Activated CD4-positive, CD25-positive, alpha-beta regulatory T cell treated with anti-CD3 and anti-CD28 coated beads, Interleukin-2, amount 50 U/mL, for 24 hours (primary cell): ENCODE results near the gene OTUD5.
"Not testable (repeated sequence)": the region's sequence is repeated elsewhere in the genome, so short reads cannot be mapped to it uniquely, and the experiment has no call there.

ENCODE experiments used
- ATAC-seq, 2 donors: fragments of 150-1000 bp; cut with Tn5 transposase; one replicate each; pipeline ENCODE4 v1.10.0; 2021; ENCODE audit warnings: mild to moderate bottlenecking in 1 of 2, moderate library complexity in 1 of 2

Gene OTUD5

GRCh38 chrX:48910926-48911411 is 46.4 kb downstream of the OTUD5 start:
- ATAC-seq: peak; percentile 1 to 5

- ATAC-seq: no peak
These were observed 47.6 kb downstream of the OTUD5 start for GRCh38 chrX:48909703-48910294.

DNA sequence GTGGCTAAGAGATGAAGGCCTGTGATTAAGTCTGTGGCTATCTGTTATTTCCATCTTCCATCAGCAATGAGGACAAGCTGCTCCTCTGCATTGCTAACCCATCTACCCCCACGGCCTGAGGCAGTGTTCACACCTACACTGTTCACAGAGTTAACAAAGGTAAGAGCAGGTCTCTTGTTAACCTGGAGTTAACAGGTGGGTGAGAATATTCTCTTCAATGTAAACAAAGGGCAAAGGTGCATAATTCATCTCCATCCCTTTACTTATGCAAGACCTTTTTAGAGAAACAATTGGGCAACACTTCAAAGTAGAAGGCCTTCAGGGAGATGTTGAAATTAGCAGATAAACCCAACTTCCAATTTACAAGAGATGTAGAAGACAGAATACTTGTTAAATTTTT is 48.8 kb downstream of the OTUD5 start:
- no peak for ATAC-seq

DNA sequence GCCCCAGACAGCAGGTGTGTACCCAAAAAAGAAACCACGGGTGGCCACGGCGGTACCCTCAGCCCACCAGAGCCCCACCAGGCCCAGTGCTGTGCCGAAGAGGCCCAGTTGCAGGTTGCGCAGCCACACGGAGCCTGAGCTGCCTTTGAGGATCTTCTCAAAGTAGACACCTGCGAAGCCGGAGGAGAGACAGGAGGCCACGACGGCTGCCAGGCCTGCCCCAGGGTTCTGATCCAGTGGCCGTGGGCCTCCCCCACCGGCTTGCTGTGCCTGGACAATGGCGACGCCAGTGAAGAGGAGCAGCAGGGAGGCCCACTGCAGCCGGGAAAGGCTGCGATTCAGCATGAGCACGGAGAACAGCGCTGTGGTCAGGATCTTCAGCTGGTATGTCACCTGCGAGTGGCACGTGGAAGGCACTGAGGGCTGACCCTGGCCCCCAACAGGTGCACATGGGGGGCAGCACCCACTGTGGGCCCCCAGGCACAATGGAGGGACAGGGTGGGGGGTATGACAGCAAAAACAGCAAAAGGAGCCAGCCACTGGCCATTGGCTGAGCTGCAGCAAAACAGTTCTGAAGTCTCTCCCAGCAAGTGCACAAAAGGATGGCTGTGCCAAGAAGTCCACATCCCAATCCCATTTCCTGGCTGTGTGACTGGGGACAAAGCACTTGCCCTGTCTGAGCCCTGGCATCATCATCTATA is 52.2 kb downstream of the OTUD5 start:
- ATAC-seq: no peak

DNA sequence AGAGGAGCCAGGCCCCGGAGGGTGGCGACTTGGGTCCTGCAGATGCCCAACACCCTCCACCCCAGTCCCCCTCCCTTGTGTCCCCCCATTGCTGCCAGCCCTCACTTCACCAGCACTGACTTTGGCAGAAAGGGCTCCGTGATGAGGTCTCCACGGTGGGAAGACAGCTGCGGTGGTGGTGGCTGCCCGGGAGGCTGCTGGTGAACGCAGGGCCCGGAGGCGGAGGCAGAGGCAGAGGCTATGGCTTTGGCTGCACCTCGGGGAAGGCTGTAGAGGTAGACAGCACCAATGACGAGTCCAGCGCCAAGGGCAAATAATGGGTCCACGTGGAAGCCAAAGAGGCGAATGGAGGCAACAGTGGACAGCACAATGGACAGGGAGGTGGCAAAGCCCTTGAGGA is 52.8 kb downstream of the OTUD5 start:
- no peak for ATAC-seq

DNA sequence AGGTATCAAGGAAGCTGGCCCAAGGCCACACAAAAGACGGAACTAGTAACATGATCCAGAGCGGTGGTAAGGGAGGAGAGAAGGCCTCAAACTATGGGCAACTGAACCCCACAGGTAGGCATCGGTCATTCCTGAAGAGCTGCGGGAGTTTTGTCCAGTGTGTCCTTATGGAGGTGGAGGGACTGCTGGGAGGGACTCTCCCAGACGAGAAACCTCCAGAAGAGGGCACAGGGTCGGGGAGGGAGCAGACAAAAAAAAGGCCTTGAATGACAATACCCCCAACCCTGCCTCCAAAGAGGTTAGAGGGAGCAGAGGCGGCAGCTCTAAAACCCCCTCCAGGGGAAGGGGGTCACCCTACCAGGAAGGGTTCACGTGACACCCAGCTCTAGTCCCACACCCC is 53.2 kb downstream of the OTUD5 start:
- ATAC-seq: no peak

GRCh38 chrX:48903290-48903689 is 54.1 kb downstream of the OTUD5 start:
- no peak for ATAC-seq

DNA sequence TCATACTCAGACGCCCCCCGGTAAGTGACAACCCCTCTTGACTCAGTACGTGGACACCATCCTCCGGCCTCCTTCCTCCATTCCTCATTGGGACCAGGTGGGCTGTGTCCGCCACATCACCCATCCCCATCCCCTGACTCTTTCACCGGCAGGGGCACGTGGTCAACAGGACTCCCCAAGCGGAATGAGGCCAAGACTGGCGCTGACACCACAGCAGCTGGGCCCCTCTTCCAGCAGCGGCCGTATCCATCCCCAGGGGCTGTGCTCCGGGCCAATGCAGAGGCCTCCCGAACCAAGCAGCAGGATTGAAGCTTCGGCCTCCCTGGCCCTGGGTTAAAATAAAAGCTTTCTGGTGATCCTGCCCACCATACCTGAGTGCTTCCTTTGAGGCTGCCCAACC is 54.6 kb downstream of the OTUD5 start:
- no peak for ATAC-seq

GRCh38 chrX:48902135-48902534 is 55.3 kb downstream of the OTUD5 start:
- ATAC-seq: no peak

GRCh38 chrX:48901069-48901468 is 56.3 kb downstream of the OTUD5 start:
- ATAC-seq: no peak

- no peak for ATAC-seq
These were observed 58.4 kb downstream of the OTUD5 start for GRCh38 chrX:48899078-48899410.

- ATAC-seq: peak; percentile 92 to 95
These were observed 59.6 kb downstream of the OTUD5 start, which contains the start of the genes PQBP1 and TIMM17B for GRCh38 chrX:48897625-48898306. PQBP1 (plus strand) TSS chrX:48897930; CDS start chrX:48898510, 580 bp downstream. TIMM17B (minus strand) TSS chrX:48897768; CDS start chrX:48897749, 19 bp downstream.

GRCh38 chrX:48897157-48897624 is 60.2 kb downstream of the OTUD5 start:
- peak; percentile 26 to 31 for ATAC-seq

- no peak for ATAC-seq
These were observed 60.8 kb downstream of the OTUD5 start for GRCh38 chrX:48896611-48897011.

- ATAC-seq: no peak
These were observed 62.5 kb downstream of the OTUD5 start for GRCh38 chrX:48894891-48895290.

DNA sequence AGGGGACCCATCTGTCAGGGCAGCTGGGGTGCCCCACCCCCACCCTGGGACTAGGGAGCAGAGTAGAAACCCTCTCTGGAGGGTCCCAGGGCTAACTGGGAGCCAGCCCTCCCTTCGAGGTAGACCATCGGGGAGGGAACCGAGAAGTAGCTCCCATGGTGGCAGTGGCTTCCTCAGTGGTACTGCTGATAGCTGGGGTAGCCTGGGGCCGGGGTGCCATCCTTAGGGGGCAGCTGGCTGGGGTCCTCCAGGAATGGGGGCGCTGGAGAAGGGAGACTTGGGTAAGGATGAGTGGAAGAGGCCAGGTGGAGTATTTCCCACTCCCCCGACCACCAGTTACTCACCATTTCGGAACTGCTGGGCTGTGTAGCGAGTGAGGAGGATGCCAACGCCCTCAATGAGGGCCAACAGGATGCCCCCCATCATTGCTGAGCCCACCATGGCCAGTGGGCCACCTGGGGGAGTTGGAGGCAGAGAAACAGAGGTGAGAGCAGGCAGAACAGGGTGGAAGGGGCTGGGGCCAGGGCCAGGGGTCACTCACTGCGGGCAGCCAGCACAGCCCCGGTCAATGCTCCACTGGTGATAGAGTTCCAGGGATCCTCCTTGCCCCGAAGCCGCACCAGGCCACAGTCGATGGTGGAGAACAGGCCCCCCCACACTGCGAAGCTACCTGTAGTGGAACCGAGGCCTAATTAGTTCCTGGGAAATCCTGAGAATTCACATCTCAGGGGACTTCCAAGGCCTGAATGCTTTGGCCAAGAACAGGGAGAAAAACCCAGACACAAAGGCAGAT is 63.7 kb downstream of the OTUD5 start:
- ATAC-seq: no peak

DNA sequence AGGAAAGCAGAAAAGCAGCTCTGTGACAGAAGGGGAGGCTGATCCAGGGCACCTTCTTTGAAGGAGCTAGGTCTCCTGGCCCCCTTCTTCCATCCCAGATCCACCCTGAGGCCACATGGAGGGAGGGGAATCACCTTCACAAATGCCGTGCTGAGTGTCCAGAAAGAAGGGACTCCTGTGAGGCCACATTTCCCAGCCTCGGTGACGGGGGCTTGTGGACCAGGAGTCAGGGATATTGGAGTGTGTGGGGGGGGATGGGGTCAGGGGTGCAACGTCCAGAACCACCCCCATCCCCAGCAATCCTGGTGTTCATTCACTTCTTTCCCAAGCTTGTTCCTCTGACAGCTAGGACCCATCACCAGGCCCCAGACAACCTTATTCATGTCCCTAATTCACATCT is 64.5 kb downstream of the OTUD5 start:
- ATAC-seq: no peak

DNA sequence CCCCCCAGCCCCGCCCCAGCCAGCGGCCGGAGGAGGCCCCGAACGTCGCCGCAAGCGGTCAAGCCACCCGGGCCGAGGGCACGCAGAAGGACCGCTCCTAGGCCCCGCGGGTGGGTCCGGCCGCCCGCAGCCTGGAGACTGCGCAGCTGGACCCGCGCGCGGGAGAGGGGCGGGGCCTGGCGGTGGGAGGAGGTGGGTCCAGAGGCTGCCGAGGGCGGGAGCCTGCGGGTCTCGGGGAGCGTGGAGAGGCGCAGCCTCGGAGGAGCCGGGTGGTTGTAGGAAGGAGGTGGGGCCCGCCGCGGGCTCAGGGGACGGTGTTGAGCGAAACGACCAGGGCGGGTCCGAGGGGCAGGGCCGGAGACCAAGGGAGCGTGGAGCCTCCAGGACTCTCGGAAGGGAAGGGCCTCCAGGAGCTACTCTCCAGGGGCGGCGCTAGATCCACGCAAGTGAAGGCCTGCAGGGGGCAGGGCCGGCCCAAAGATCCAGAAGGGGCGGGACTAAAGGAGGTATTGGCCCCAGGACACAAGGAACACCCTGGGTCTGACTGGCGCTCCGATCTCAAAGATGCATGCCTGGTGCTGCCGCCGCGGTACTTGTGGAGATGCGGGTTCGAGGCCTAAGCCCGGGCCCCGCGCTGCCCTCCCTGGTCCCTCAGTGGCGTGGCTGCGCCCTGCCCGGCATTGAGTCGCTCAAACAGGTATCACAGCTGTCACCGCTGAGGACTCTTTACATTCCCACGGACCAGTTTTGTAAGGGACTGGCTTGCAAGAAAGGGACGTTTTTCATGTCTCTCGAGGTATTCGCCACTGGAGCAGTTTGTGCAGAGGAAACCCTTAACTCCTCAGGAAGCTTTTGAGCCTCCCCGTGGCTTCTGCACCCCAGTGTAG is 65.8 kb downstream of the OTUD5 start:
- ATAC-seq: peak; percentile 89 to 90

- peak; percentile 23 to 33 for ATAC-seq
These were observed 66.4 kb downstream of the OTUD5 start for GRCh38 chrX:48890934-48891401.

DNA sequence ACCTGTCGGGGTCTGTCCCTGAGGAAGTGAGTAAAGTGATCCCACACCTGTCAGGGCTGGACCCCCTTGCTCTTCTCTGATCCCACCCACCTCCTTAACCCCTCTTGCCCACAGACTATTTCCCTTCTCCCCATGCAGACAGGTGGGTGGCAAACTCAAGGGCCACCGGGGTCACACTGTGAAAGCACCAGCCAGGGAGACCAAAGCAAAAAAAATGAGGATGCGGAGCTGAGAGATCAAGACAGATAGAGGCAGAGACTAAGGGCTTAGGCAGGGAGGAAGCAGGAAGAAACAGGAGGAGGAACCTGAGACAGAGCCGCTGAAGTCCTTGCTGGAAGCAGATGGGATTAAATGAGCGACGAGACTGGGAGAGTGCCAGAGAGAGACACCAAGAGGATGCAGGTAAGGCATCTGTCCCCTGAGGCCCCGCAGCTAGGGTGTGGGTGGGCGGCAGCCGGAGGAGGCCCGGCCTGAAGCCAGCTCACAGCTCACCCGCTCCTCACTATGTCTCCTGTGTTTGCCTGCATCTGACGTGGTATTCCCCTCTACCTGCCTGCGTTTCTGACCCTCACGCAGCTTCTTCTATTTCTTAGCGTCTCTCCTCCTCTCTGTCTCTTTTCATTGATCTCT is 67.0 kb downstream of the OTUD5 start:
- no peak for ATAC-seq

DNA sequence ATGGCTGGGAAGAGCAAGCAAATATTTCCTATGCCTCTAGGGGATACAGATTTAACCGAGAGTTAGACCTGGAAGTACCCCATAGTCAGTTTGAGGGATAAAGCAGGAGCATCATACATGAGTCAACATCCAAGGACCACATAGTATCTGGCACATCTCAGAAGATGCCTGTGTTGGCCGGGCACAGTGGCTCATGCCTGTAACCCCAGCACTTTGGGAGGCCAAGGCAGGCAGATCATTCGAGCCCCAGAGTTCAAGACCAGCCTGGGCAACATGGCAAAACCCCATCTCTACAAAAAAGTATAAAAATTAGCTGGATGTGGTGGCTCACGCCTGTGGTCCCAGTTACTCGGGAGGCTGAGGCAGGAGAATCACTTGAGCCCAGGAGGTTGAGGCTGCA is 70.8 kb downstream of the OTUD5 start:
- ATAC-seq: not testable (repeated sequence)
